Breast epithelium (tissue), 4 donors: ENCODE results near the gene KLHL12. TPM values are rescaled to one million over a fixed set of nuclear protein-coding genes. Genes with fewer than 3 reads are reported as not detected.
"Not testable (repeated sequence)": the region's sequence is repeated elsewhere in the genome, so short reads cannot be mapped to it uniquely, and the experiment has no call there.

Source experiments
- DNase-seq, 2 donors: peaks; one replicate each; pipeline ENCODE4 v3.0.0-alpha.2; 2019; ENCODE audit warnings: low spot score in 2 of 2
- H3K27ac ChIP-seq, 2 donors: fragments of 200-600 bp; sonication (generic) in 1 of 2; one replicate each; pipeline ENCODE4 v1.5.1; 2016 to 2019; ENCODE audit warnings: mild to moderate bottlenecking in 1 of 2
- H3K27me3 ChIP-seq, 2 donors: fragments of 200-600 bp; sonication (generic) in 1 of 2; one replicate each; pipeline versions ENCODE4 v1.5.1 to v1.6.0; 2017 to 2019; ENCODE audit warnings: control low read depth in 1 of 2, mild to moderate bottlenecking in 1 of 2
- H3K36me3 ChIP-seq: fragments of 200-600 bp; one replicate; pipeline ENCODE4 v1.5.1; 2019
- H3K4me1 ChIP-seq, 2 donors: fragments of 200-600 bp; sonication (generic); one replicate each; pipeline ENCODE4 v1.5.1; 2016 to 2019; ENCODE audit warnings: control low read depth in 1 of 2
- H3K4me3 ChIP-seq, 3 donors: fragments of 200-600 bp; sonication (generic); 1 replicate in 2 of 3; 2 replicates in 1 of 3; pipeline ENCODE4 v1.5.1; 2016 to 2019; ENCODE audit warnings: mild to moderate bottlenecking in 3 of 3, moderate library complexity in 2 of 3
- H3K9me3 ChIP-seq, 2 donors: fragments of 200-600 bp; sonication (generic) in 1 of 2; one replicate each; pipeline ENCODE4 v1.5.1; 2016 to 2019; ENCODE audit warnings: control low read depth in 1 of 2
- CTCF ChIP-seq, 3 donors: fragments of 450-650 bp; IDR thresholded peaks; one replicate each; pipeline ENCODE4 v1.5.1; 2016 to 2017; ENCODE audit warnings: antibody characterized with exemption in 3 of 3, mild to moderate bottlenecking in 3 of 3, moderate library complexity in 3 of 3
- POLR2A ChIP-seq: fragments of 450-650 bp; IDR thresholded peaks from one replicate; pipeline ENCODE4 v1.6.1; 2016; ENCODE audit warnings: antibody characterized with exemption, mild to moderate bottlenecking, moderate library complexity
- POLR2AphosphoS5 ChIP-seq, 3 donors: sonication (generic); formaldehyde crosslinking; IDR thresholded peaks; one replicate each; pipeline ENCODE4 v1.6.1; 2017; ENCODE audit warnings: antibody characterized with exemption in 3 of 3
- intact Hi-C: fragments of 100-400 bp; cut with DNase I; formaldehyde crosslinking; loops from one replicate; pipeline ENCODE4 v1.15.1; 2023; ENCODE audit warnings: low total_unique reads
- total RNA-seq, 3 donors: library from RNA; depleted of rRNA; stranded (reverse); fragments of >200 nt; gene quantifications; one replicate each; pipeline ENCODE4 v1.1.0, GENCODE V29; 2016

Gene KLHL12
- total RNA-seq, 3 donors from 2014 or later, result 21.3 to 26.4 (median 25.5) TPM

GRCh38 chr1:202908998-202909397 lies 18.0 kb downstream of the KLHL12 start:
- no peaks in the 10 kb centered on the region for H3K36me3 ChIP-seq

GRCh38 chr1:202905331-202905730 lies 21.7 kb downstream of the KLHL12 start:
- H3K27me3 ChIP-seq, result no peaks in the 10 kb centered on the region
- no peak for DNase-seq
- no peak for TF ChIP-seq CTCF (IDR thresholded peaks at IDR 0.05)
- no peak for TF ChIP-seq POLR2AphosphoS5 (IDR thresholded peaks at IDR 0.05)
- TF ChIP-seq POLR2A, result no peak
- H3K4me1 ChIP-seq, result no peaks in the 10 kb centered on the region
- intact Hi-C loops, result no loop called here
- H3K4me3 ChIP-seq, result no peak overlapping the region
- no peaks in the 10 kb centered on the region for H3K9me3 ChIP-seq
- H3K36me3 ChIP-seq, result no peaks in the 10 kb centered on the region
- H3K27ac ChIP-seq, result no peak overlapping the region

More at GRCh38 chr1:202908998-202909397, 18.0 kb downstream of the KLHL12 start:
- Histone ChIP-seq H3K27me3 (no peaks in the 10 kb centered on the region), H3K4me1 (no peaks in the 10 kb centered on the region), H3K4me3 (no peak overlapping the region), H3K27ac (no peak overlapping the region), H3K9me3 (no peaks in the 10 kb centered on the region)
- intact Hi-C loops, result no loop called here
- TF ChIP-seq POLR2A (no peak), POLR2AphosphoS5 (IDR thresholded peaks at IDR 0.05) (no peak), CTCF (IDR thresholded peaks at IDR 0.05) (no peak)
- no peak for DNase-seq

- intact Hi-C loops, H3K36me3 ChIP-seq, DNase-seq, H3K27ac ChIP-seq, H3K9me3 ChIP-seq, H3K27me3 ChIP-seq, H3K4me3 ChIP-seq, H3K4me1 ChIP-seq: not testable (repeated sequence)
These were observed 23.2 kb downstream of the KLHL12 start for GRCh38 chr1:202903808-202904207.

- Histone ChIP-seq H3K27ac (no peak overlapping the region), H3K36me3 (no peaks in the 10 kb centered on the region), H3K4me1 (no peaks in the 10 kb centered on the region), H3K9me3 (no peaks in the 10 kb centered on the region), H3K27me3 (no peaks in the 10 kb centered on the region), H3K4me3 (no peak overlapping the region)
- TF ChIP-seq POLR2AphosphoS5 (IDR thresholded peaks at IDR 0.05), result no peak
- TF ChIP-seq POLR2A, result no peak
- TF ChIP-seq CTCF (IDR thresholded peaks at IDR 0.05), result no peak
- no peak for DNase-seq
- intact Hi-C loops, result no loop called here
These were observed 25.5 kb downstream of the KLHL12 start for GRCh38 chr1:202901555-202901954.

GRCh38 chr1:202892501-202892900 lies 34.5 kb downstream of the KLHL12 start:
- intact Hi-C loops, result no loop called here
- no peak for DNase-seq
- no peaks in the 10 kb centered on the region for H3K9me3 ChIP-seq
- no peak overlapping the region for H3K27ac ChIP-seq
- no peaks in the 10 kb centered on the region for H3K36me3 ChIP-seq
- no peaks in the 10 kb centered on the region for H3K27me3 ChIP-seq
- no peak overlapping the region for H3K4me3 ChIP-seq
- H3K4me1 ChIP-seq, result no peaks in the 10 kb centered on the region
- TF ChIP-seq POLR2AphosphoS5 (IDR thresholded peaks at IDR 0.05) (no peak), POLR2A (no peak), CTCF (IDR thresholded peaks at IDR 0.05) (no peak)

- DNase-seq, result no peak
- Histone ChIP-seq H3K27me3 (no peaks in the 10 kb centered on the region), H3K27ac (peak overlapping the region in 1 of 2 donors; percentile 22), H3K4me3 (no peak overlapping the region), H3K36me3 (no peaks in the 10 kb centered on the region), H3K9me3 (no peaks in the 10 kb centered on the region), H3K4me1 (no peaks in the 10 kb centered on the region)
- no peak for TF ChIP-seq POLR2AphosphoS5 (IDR thresholded peaks at IDR 0.05)
- no peak for TF ChIP-seq CTCF (IDR thresholded peaks at IDR 0.05)
- TF ChIP-seq POLR2A, result no peak
- intact Hi-C loops, result no loop called here
These were observed 36.6 kb downstream of the KLHL12 start for GRCh38 chr1:202890392-202890791.
